ENCODE measurements around the gene SPOCD1. TPM values are rescaled to one million over a fixed set of nuclear protein-coding genes. Genes with fewer than 3 reads are reported as not detected.

The SPOCD1 gene
- polyA plus RNA-seq, 12 donors: 0.09 to 0.63 (median 0.26) TPM; not detected in 3

- DNase-seq: no peak
Measured at GRCh38 chr1:31787786-31788137, 28.1 kb downstream of the SPOCD1 start.

- DNase-seq: no peak
Measured at GRCh38 chr1:31787261-31787660, 28.6 kb downstream of the SPOCD1 start.

- DNase-seq: no peak
Measured at GRCh38 chr1:31786366-31787060, 29.3 kb downstream of the SPOCD1 start.

- no peak for DNase-seq
Measured at GRCh38 chr1:31785947-31786290, 29.9 kb downstream of the SPOCD1 start.

- DNase-seq: no peak
Measured at GRCh38 chr1:31785020-31785946, 30.5 kb downstream of the SPOCD1 start.

- no peak for DNase-seq
Measured at GRCh38 chr1:31784356-31785019, 31.3 kb downstream of the SPOCD1 start.

- no peak for DNase-seq
Measured at GRCh38 chr1:31783846-31784245, 32.0 kb downstream of the SPOCD1 start.

GRCh38 chr1:31782421-31783410, 33.1 kb downstream of the SPOCD1 start:
- no peak for DNase-seq

GRCh38 chr1:31781756-31782371, 34.0 kb downstream of the SPOCD1 start:
- DNase-seq: no peak

GRCh38 chr1:31781138-31781755, 34.6 kb downstream of the SPOCD1 start:
- DNase-seq: no peak

- DNase-seq: no peak
Measured at GRCh38 chr1:31780632-31781031, 35.2 kb downstream of the SPOCD1 start.

- DNase-seq: no peak
Measured at GRCh38 chr1:31779687-31780086, 36.1 kb downstream of the SPOCD1 start.

GRCh38 chr1:31778763-31779488, 36.9 kb downstream of the SPOCD1 start:
- DNase-seq: no peak

GRCh38 chr1:31776516-31776915, 39.3 kb downstream of the SPOCD1 start:
- DNase-seq: no peak

GRCh38 chr1:31776032-31776431, 39.8 kb downstream of the SPOCD1 start:
- no peak for DNase-seq

- no peak for DNase-seq
Measured at GRCh38 chr1:31775210-31775999, 40.4 kb downstream of the SPOCD1 start.

GRCh38 chr1:31774495-31774894, 41.3 kb downstream of the SPOCD1 start:
- DNase-seq: no peak

- no peak for DNase-seq
Measured at GRCh38 chr1:31773861-31774260, 42.0 kb downstream of the SPOCD1 start.

- no peak for DNase-seq
Measured at GRCh38 chr1:31772669-31773248, 43.1 kb downstream of the SPOCD1 start.

Measured in muscle of arm (tissue), 12 donors.